ENCODE results near the gene STAP1.

Gene STAP1

DNA sequence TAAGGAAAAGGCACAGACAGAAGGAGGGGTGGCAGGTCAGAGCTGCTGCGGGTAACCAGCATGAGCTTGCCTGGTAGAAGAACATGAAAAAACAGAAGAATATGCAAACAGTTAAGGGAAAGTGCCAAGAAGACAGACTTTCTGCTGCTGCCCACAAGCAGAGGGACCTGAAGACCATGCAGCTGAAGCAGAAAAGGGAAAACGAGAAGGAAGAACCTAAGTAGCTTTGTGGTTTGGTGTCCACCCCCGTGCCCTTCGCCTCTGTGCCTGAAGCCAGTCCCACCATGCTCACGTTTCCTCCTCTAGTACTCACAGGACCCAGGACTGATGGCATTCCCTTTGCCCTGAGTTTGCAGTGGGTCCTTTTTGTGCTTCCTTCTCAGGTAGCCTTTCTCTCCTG lies 79.6 kb downstream of the STAP1 start:
- H3K4me3 ChIP-seq (ENCODE audit: low read depth, low read length): no peak overlapping the region
- TF ChIP-seq, protein P1, sequence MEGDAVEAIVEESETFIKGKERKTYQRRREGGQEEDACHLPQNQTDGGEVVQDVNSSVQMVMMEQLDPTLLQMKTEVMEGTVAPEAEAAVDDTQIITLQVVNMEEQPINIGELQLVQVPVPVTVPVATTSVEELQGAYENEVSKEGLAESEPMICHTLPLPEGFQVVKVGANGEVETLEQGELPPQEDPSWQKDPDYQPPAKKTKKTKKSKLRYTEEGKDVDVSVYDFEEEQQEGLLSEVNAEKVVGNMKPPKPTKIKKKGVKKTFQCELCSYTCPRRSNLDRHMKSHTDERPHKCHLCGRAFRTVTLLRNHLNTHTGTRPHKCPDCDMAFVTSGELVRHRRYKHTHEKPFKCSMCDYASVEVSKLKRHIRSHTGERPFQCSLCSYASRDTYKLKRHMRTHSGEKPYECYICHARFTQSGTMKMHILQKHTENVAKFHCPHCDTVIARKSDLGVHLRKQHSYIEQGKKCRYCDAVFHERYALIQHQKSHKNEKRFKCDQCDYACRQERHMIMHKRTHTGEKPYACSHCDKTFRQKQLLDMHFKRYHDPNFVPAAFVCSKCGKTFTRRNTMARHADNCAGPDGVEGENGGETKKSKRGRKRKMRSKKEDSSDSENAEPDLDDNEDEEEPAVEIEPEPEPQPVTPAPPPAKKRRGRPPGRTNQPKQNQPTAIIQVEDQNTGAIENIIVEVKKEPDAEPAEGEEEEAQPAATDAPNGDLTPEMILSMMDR (IDR thresholded peaks at IDR 0.05; ENCODE audit: borderline replicate concordance, insufficient read depth, low read depth, low read length): no peak

DNA sequence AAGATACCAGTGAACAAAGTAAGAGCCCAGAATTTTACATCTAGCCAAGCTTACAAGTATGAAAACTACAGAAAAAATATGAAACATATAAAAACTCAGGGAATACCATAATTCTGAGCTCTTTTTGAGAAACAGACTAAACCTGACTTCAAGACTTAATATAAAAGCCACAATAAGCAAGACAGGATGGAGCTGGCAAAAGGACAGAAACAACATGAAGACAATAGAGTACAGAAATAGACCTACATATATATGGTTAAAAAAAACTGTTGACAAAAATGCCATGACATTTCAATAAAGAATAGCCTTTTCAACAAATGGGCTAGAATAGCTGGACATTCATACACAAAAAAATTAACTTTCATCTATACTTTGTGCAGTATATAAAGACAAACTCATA lies 93.0 kb downstream of the STAP1 start:
- TF ChIP-seq, protein P1 (IDR thresholded peaks at IDR 0.05; ENCODE audit: borderline replicate concordance, insufficient read depth, low read depth, low read length): no peak
- H3K4me3 ChIP-seq (ENCODE audit: low read depth, low read length): no peak overlapping the region
